Neural cell (in vitro differentiated cells): Measurements from ENCODE around the gene VPS50. TPM values are rescaled to one million over a fixed set of nuclear protein-coding genes. Genes with fewer than 3 reads are reported as not detected.
"Not testable (repeated sequence)": the region's sequence is repeated elsewhere in the genome, so short reads cannot be mapped to it uniquely, and the experiment has no call there.

Experiments used
- H2AFZ ChIP-seq: fragments of 200-600, 300-800 bp; sonication (generic), shearing (Covaris generic); 2 replicates; pipeline ENCODE4 v1.6.0; 2014; ENCODE audit warnings: low read depth, mild to moderate bottlenecking, antibody characterized with exemption, low read length, moderate library complexity
- H3F3A ChIP-seq: fragments of 200-600 bp; shearing (Covaris generic); 2 replicates; pipeline ENCODE4 v1.6.1; 2016; ENCODE audit warnings: mild to moderate bottlenecking, moderate library complexity, mixed read lengths, antibody characterized with exemption, low read length; ENCODE audit not compliant: insufficient read depth, poor library complexity, severe bottlenecking
- H3K27ac ChIP-seq: fragments of 200-600, 300-800 bp; sonication (generic), shearing (Covaris generic); 2 replicates; pipeline ENCODE4 v1.5.1; 2014; ENCODE audit warnings: mild to moderate bottlenecking, low read length, moderate library complexity
- H3K27me3 ChIP-seq: fragments of 300-800, 200-600 bp; sonication (generic), shearing (Covaris generic); 2 replicates; pipeline ENCODE4 v1.6.0; 2014; ENCODE audit warnings: mild to moderate bottlenecking, low read depth, low read length, moderate library complexity; ENCODE audit not compliant: insufficient read depth
- H3K36me3 ChIP-seq: fragments of 300-800, 200-600 bp; sonication (generic), shearing (Covaris generic); 2 replicates; pipeline ENCODE4 v1.5.1; 2014; ENCODE audit warnings: mild to moderate bottlenecking, antibody characterized with exemption, low read length, moderate library complexity; ENCODE audit not compliant: insufficient read depth
- H3K4me2 ChIP-seq: fragments of 300-800, 200-600 bp; sonication (generic), shearing (Covaris generic); 2 replicates; pipeline ENCODE4 v1.6.0; 2014; ENCODE audit warnings: mild to moderate bottlenecking, low read length
- H3K4me3 ChIP-seq: fragments of 300-800, 200-600 bp; sonication (generic), shearing (Covaris generic); 2 replicates; pipeline ENCODE4 v1.5.1; 2014; ENCODE audit warnings: mild to moderate bottlenecking, low read length, moderate library complexity
- H3K79me2 ChIP-seq: fragments of 200-600 bp; shearing (Covaris generic); replicated peaks from 2 replicates; pipeline ENCODE4 v1.6.0; 2014; ENCODE audit warnings: mild to moderate bottlenecking, low read length, moderate library complexity; ENCODE audit not compliant: insufficient read depth
- H3K9ac ChIP-seq: fragments of 300-800, 200-600 bp; sonication (generic), shearing (Covaris generic); 2 replicates; pipeline ENCODE4 v1.6.1; 2016; ENCODE audit warnings: mild to moderate bottlenecking, low read length, mixed read lengths
- H3K9me2 ChIP-seq: fragments of 200-600 bp; shearing (Covaris generic); 2 replicates; pipeline ENCODE4 v1.6.1; 2016; ENCODE audit warnings: mild to moderate bottlenecking, low read length, mixed read lengths; ENCODE audit not compliant: insufficient read depth
- H3K9me3 ChIP-seq: fragments of 200-600, 300-800 bp; sonication (generic), shearing (Covaris generic); 2 replicates; pipeline ENCODE4 v1.6.1; 2016; ENCODE audit warnings: mild to moderate bottlenecking, mixed run types, low read length, moderate library complexity, mixed read lengths
- H4K20me1 ChIP-seq: fragments of 200-600 bp; shearing (Covaris generic); 2 replicates; pipeline ENCODE4 v1.6.1; 2016; ENCODE audit warnings: mild to moderate bottlenecking, mixed run types; ENCODE audit not compliant: insufficient read depth
- EP300 ChIP-seq: fragments of 450-650 bp; conservative IDR thresholded peaks from 2 replicates; pipeline ENCODE4 v1.6.1; 2014; ENCODE audit warnings: antibody characterized with exemption, mild to moderate bottlenecking, moderate library complexity; ENCODE audit not compliant: poor library complexity, severe bottlenecking
- EZH2 ChIP-seq: fragments of 200-600, 300-800 bp; shearing (Covaris generic), sonication (generic); IDR thresholded peaks from 2 replicates; pipeline ENCODE4 v1.6.1; 2014; ENCODE audit warnings: antibody characterized with exemption, low read length, borderline replicate concordance, mild to moderate bottlenecking; ENCODE audit not compliant: insufficient read depth, poor library complexity, severe bottlenecking
- MXI1 ChIP-seq: fragments of 450-650 bp; conservative IDR thresholded peaks from 2 replicates; pipeline ENCODE4 v1.6.1; 2014; ENCODE audit warnings: antibody characterized with exemption, mild to moderate bottlenecking; ENCODE audit not compliant: poor library complexity, severe bottlenecking
- POLR2AphosphoS5 ChIP-seq: IDR thresholded peaks from 2 replicates; pipeline ENCODE4 v1.6.1; 2012
- RAD21 ChIP-seq: fragments of 450-650 bp; conservative IDR thresholded peaks from 2 replicates; pipeline ENCODE4 v1.6.1; 2014; ENCODE audit warnings: antibody characterized with exemption, mild to moderate bottlenecking, moderate library complexity
- SMC3 ChIP-seq: fragments of 450-650 bp; conservative IDR thresholded peaks from 2 replicates; pipeline ENCODE4 v1.6.1; 2014; ENCODE audit warnings: antibody characterized with exemption, mild to moderate bottlenecking, moderate library complexity; ENCODE audit not compliant: poor library complexity
- TAF1 ChIP-seq: IDR thresholded peaks from 2 replicates; pipeline ENCODE4 v1.6.1; 2012; ENCODE audit warnings: low read depth
- polyA plus RNA-seq: library from polyadenylated mRNA; depleted of rRNA; stranded (reverse); fragments of >200 nt; gene quantifications from 2 replicates; pipeline ENCODE4 v1.2.3, GENCODE V29; 2014
- TF ChIP-seq, protein P1 (sequence below): fragments of 450-650 bp; IDR thresholded peaks from 2 replicates; pipeline ENCODE4 v1.5.1; 2014; ENCODE audit warnings: antibody characterized with exemption, mild to moderate bottlenecking, moderate library complexity; ENCODE audit not compliant: poor library complexity, severe bottlenecking
- TF ChIP-seq, protein P2 (sequence below): IDR thresholded peaks from 2 replicates; pipeline ENCODE4 v1.6.1; 2012; ENCODE audit warnings: borderline replicate concordance

The VPS50 gene
- polyA plus RNA-seq, 1 donor from 2014 or later, result 58.2 TPM

DNA sequence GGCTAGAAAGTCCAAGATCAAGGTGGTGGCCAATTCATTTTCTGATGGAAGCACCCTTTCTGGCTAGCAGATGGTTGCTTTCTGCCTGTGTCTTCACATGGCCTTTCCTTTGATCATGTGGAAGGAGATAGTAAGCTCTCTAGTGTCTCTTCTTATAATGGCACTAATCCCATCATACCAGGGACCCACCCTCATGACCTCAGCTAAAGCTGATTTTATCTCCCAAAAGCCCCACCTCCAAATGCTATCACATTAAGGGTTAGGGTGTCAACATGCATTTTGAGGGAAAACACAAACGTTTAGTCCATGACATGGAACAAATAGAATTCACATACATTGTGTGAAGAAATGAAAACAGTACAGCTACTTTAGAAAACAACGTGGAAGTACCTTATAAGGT is 100.0 kb downstream of the VPS50 start:
- Histone ChIP-seq H3F3A (no peaks in the 10 kb centered on the region), H3K27ac (no peak overlapping the region)
- TF ChIP-seq TAF1 (no peak), SMC3 (no peak), EP300 (no peak), EZH2 (no peak), POLR2AphosphoS5 (no peak), RAD21 (no peak), MXI1 (no peak)
- TF ChIP-seq, protein P1, sequence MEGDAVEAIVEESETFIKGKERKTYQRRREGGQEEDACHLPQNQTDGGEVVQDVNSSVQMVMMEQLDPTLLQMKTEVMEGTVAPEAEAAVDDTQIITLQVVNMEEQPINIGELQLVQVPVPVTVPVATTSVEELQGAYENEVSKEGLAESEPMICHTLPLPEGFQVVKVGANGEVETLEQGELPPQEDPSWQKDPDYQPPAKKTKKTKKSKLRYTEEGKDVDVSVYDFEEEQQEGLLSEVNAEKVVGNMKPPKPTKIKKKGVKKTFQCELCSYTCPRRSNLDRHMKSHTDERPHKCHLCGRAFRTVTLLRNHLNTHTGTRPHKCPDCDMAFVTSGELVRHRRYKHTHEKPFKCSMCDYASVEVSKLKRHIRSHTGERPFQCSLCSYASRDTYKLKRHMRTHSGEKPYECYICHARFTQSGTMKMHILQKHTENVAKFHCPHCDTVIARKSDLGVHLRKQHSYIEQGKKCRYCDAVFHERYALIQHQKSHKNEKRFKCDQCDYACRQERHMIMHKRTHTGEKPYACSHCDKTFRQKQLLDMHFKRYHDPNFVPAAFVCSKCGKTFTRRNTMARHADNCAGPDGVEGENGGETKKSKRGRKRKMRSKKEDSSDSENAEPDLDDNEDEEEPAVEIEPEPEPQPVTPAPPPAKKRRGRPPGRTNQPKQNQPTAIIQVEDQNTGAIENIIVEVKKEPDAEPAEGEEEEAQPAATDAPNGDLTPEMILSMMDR, result no peak
- TF ChIP-seq, protein P2, sequence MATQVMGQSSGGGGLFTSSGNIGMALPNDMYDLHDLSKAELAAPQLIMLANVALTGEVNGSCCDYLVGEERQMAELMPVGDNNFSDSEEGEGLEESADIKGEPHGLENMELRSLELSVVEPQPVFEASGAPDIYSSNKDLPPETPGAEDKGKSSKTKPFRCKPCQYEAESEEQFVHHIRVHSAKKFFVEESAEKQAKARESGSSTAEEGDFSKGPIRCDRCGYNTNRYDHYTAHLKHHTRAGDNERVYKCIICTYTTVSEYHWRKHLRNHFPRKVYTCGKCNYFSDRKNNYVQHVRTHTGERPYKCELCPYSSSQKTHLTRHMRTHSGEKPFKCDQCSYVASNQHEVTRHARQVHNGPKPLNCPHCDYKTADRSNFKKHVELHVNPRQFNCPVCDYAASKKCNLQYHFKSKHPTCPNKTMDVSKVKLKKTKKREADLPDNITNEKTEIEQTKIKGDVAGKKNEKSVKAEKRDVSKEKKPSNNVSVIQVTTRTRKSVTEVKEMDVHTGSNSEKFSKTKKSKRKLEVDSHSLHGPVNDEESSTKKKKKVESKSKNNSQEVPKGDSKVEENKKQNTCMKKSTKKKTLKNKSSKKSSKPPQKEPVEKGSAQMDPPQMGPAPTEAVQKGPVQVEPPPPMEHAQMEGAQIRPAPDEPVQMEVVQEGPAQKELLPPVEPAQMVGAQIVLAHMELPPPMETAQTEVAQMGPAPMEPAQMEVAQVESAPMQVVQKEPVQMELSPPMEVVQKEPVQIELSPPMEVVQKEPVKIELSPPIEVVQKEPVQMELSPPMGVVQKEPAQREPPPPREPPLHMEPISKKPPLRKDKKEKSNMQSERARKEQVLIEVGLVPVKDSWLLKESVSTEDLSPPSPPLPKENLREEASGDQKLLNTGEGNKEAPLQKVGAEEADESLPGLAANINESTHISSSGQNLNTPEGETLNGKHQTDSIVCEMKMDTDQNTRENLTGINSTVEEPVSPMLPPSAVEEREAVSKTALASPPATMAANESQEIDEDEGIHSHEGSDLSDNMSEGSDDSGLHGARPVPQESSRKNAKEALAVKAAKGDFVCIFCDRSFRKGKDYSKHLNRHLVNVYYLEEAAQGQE, result no peak

DNA sequence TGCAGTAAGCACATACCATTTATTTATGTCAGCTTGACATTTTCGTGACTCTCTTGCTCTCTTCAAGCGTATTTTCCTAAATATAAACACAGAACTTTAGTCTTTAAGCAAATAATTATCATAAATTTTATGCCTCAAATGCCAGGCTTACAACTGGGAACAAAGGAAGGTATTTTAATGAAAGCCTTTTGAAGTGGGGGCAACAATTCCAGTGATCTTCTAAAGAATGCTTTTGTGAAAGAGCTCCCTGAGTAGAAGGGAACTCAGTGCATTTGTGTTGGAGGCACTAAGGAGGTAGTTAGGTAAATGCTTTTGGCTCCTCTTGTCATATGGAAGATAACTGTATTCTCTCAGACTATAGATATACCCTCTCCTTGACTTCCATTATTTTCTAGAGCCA is 104.9 kb downstream of the VPS50 start:
- Histone ChIP-seq H2AFZ (no peak overlapping the region), H3F3A (no peaks in the 10 kb centered on the region), H3K27ac (no peak overlapping the region), H3K4me3 (no peak overlapping the region), H4K20me1 (no peaks in the 10 kb centered on the region), H3K9me2 (no peaks in the 10 kb centered on the region), H3K9me3 (no peaks in the 10 kb centered on the region), H3K36me3 (peaks cover 4% of the 10 kb centered on the region), H3K9ac (no peak overlapping the region), H3K27me3 (no peaks in the 10 kb centered on the region), H3K4me2 (no peak overlapping the region), H3K79me2 (no peaks in the 10 kb centered on the region)
- TF ChIP-seq, protein P1, result no peak
- TF ChIP-seq TAF1 (no peak), SMC3 (no peak), EP300 (no peak), POLR2AphosphoS5 (no peak), RAD21 (no peak), MXI1 (no peak), EZH2 (no peak)
- TF ChIP-seq, protein P2, result no peak

More for the DNA sequence above, 100.0 kb downstream of the VPS50 start:
- Histone ChIP-seq H3K9ac (no peak overlapping the region), H3K9me2 (no peaks in the 10 kb centered on the region), H2AFZ (no peak overlapping the region), H4K20me1 (no peaks in the 10 kb centered on the region), H3K27me3 (no peaks in the 10 kb centered on the region), H3K9me3 (no peaks in the 10 kb centered on the region), H3K79me2 (no peaks in the 10 kb centered on the region), H3K36me3 (no peaks in the 10 kb centered on the region), H3K4me3 (no peak overlapping the region), H3K4me2 (no peak overlapping the region)

DNA sequence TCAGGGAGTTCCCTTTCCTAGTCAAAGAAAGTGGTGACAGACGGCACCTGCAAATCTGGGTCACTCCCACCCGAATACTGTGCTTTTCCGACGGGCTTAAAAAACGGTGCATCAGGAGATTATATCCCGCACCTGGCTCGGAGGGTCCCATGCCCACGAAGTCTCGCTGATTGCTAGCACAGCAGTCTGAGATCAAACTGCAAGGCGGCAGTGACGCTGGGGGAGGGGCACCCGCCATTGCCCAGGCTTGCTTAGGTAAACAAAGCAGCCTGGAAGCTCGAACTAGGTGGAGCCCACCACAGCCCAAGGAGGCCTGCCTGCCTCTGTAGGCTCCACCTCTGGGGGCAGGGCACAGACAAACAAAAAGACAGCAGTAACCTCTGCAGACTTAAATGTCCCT is 110.0 kb downstream of the VPS50 start:
- not testable (repeated sequence) for H3K9me2 ChIP-seq, H2AFZ ChIP-seq, H3K4me3 ChIP-seq, H3K9me3 ChIP-seq, H3K36me3 ChIP-seq, H3K27ac ChIP-seq, H4K20me1 ChIP-seq, H3K79me2 ChIP-seq, H3K9ac ChIP-seq, H3F3A ChIP-seq, H3K27me3 ChIP-seq, H3K4me2 ChIP-seq
